NCI-H2171 (cell line): ENCODE measurements around the gene AJM1.

Experiments
- DNase-seq: peaks from one replicate; lab custom pipeline; 2025; lab: John Stamatoyannopoulos, UW

Gene AJM1

DNA sequence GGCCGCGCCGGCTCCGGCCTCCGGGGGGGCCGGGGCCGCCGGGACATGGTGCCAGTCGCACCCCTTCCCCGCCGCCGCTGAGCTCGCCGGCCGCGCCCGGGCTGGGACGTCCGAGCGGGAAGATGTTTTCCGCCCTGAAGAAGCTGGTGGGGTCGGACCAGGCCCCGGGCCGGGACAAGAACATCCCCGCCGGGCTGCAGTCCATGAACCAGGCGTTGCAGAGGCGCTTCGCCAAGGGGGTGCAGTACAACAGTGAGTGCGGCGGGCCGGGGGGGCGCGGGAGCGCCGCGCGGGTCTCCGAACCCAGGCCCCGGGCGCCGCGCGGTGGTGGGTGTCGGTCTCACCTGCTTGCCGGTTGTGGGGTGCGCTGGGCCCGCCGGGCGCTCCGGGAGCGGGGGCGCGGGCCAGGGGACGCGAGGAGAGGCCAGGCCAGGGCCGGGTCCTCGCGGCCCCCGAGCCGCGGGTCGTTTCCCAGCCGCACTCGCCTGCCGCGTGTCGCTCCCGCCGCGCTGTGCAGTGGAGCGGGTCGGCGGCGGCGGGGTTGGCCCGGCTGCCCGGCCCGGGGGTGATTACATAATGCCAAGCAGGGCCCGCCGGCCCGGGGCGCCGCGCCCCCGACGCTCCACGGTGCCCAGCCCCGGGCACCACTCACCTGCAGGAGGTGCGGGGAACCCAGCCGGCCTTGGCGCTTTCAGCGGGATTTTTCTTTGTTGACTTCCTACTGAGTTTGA is 34.0 kb upstream of the AJM1 start:
- no peak for DNase-seq

DNA sequence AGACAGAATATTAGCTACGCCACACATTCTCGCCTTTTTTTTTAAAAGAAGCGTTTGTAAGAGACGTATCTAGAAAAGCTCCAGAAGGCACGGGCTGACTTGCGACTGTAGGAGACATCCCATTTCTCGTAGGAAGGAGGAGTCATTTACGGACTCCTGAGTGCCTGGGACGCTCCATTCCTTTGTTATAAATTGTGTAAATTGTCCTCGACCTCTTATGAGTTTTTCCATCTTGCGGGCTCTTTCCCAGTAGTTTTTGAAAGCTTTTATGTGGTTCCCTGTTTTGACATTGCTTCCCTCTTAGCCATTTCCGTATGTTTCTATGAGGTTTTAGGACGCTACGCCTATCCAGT is 33.5 kb upstream of the AJM1 start:
- no peak for DNase-seq

DNA sequence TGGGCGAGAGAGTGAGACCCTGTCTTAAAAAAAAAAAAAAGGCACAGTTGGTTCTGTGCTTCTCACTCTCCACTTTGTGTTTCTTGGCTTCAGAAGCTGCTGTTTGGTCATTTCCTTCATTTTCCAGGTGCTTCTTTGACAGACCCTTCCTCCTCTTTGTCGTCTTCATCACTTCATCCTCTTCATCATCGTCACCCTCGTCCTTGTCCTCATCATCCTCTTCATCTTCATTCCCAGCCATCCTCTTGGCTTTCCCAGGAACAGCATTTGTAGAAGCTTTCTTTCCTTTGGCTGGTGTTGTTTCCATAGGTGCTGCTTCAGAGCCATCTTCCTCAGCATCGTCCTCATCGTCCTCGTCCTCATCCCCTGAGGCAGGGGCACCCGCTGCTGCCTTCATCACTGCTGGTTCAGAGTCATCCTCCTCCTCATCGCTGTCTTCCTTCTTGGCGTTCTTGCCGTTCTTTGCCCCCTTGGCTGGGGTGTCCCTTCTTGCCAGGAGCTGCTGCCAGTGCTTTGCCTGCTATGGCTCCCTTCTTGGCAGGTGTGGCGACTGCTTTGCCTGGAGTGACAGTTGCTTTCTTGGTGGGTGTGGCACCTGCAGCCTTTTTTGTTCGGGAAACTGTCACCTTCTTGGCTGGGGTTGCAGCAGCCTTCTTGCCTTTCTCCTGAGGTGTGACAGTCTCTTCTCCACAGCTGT is 27.4 kb upstream of the AJM1 start:
- DNase-seq, result no peak

DNA sequence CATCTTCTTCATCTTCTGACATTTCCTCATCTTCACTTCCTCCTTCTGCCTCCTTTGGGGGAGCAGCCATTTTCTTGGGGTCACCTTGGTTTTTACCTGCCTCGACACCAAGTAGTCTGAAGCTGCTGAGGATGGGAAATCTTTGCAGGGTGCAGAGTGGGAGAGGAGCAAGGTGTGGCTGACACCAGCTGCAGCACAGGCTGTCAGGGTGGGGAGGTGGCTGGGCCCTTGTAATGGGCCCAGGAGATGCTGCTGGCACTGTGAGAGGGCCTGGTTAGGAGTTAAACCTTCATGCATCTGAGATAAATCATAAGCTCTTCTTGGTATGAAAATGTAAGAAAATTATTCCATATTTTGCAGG is 26.9 kb upstream of the AJM1 start:
- no peak for DNase-seq

DNA sequence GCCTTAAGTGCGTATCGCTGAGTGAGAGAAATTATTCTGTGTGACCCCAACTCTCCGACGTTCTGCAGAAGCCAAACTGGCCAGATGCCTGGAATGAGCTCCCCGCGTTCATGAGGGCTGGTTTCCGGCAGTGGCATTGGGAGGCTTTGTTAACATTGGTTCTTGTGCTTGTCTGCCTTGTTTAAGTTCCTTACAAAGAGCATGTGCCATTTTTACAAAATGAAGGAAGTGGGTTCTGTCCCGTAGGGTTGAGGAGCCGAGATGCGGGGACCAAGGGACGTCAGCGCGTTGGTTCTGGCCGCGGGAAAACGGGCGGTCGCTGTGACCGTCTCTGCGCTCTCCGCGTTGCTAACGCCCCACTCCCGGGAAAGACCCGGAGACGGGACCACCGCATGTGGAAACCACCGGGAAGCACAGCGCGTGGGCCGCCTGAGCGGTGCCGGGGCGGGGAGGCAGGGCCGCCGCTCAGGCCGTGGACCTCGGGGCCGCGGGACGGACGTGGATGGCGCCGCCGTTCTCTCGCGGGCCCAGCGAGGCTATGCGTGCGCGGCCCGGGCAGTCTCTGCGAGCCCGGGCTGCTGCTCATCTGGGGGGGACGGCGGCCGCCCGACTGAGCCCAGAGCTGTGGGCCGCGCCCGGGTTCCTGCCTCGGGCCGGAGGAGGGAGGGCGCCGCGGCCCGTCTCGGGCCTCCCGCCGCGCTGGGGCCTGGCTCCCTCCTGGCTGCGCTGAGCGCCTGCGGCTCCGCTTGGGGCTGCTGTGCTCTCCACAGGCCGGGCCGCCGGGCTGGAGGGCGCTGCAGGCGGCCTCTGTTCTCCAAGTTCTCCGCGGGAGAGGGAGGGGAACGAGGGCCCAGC is 21.1 kb upstream of the AJM1 start:
- DNase-seq, result no peak

DNA sequence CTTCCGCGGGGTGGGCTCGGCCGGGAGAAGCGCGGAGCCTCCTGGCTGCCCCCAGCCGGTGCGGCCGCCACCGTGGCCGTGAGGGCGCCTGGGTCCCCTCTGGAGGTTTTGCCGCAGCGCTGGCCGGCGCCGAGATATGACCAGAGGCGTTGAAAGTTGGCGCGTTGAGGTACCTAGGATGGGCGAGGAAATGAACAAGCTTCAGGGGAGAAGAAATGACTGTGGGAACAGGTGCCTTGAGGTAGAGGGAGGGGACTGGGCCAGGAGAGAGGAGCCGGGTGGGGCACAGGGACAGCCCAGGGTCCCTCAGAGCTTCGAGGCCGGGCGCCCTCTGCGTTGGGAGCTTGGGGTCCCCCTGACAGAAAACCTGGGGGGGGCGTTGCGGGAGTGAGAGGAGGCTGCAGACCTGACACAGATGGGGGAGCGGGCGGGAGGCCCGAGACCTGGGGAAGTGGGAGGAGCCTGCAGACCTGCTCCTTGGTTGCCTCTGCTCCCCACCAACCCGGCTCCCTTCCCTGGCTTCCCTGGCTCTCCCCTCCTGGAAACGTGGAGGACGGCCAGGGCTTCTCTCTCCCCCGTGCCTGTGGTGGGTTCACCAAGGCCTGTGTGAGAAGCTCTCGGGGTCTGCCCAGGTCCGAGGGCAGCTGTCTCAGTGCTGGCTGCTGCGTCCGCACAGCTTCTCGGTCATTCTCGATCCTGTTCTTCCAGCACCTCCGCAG is 20.3 kb upstream of the AJM1 start:
- DNase-seq, result no peak

DNA sequence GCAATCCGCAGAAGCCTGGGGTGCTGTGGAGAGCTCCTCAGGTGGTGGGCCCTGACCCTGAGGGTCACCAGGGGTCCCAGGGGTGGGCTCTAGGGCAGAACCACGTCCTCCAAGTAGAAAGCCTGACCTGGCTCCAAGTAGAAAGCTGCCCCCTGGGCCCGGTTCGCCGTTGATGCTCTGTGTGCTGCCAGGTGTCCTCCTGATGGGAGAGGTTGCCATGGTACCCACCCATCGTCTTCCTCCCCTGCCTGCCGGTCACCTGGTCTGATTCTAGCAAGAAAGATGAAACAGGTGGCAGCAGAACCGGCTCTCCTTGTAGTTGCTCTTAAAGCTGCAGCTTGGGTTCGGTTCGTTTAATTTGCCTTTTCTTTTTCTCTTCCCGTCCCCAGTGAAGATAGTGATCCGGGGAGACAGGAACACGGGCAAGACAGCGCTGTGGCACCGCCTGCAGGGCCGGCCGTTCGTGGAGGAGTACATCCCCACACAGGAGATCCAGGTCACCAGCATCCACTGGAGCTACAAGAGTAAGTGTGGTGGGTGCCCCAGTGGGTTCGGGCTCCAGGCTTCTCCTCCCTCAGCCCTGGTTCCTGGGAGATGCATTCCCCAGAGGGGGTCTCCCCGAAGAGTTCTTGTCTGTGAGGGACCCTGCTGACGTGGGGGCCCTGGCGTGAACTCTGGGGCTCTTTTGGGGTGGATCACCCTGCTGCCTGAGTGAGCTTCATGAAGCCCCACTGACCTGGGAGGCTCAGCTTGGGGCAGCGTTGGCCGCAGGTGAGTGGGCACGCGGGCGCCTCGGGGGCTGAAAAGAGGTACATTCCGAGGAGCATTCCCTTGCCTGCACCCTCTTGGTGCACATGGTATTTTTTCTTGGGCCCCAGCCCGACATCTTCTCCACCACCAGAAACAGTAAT is 18.9 kb upstream of the AJM1 start:
- no peak for DNase-seq

DNA sequence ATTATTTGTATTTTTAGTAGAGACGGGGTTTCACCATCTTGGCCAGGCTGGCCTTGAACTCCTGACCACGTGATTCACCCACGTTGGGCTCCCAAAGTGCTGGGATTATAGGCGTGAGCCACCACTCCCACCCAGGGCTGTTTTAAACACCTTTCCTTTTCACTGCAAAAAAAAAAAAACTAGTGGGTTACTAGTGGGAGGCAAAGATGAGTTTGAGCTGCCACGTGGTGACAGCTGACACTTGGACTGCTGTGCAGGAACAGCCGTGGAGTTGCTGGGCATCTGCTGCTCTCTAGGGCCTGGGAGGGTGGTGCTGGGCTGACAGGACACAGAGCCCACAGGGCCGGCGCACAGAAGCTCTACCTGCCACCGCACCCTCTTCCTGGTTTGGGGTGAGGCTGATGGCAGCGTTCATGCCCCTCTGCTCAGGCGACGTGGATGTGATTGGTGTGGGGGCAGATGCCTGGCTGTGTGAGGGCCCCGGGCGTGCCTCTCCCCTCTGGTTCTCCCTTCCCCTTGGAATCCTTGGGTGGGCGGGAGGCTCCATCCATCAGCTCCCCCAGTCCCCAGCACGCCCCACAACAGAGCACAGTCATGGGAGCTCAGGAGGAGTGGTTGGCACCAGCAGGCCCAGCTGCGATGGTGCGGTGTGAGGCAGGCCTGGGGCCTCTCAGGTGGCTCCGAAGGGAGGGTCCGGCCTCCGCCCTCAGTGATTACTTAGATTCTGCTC is 17.6 kb upstream of the AJM1 start:
- no peak for DNase-seq

DNA sequence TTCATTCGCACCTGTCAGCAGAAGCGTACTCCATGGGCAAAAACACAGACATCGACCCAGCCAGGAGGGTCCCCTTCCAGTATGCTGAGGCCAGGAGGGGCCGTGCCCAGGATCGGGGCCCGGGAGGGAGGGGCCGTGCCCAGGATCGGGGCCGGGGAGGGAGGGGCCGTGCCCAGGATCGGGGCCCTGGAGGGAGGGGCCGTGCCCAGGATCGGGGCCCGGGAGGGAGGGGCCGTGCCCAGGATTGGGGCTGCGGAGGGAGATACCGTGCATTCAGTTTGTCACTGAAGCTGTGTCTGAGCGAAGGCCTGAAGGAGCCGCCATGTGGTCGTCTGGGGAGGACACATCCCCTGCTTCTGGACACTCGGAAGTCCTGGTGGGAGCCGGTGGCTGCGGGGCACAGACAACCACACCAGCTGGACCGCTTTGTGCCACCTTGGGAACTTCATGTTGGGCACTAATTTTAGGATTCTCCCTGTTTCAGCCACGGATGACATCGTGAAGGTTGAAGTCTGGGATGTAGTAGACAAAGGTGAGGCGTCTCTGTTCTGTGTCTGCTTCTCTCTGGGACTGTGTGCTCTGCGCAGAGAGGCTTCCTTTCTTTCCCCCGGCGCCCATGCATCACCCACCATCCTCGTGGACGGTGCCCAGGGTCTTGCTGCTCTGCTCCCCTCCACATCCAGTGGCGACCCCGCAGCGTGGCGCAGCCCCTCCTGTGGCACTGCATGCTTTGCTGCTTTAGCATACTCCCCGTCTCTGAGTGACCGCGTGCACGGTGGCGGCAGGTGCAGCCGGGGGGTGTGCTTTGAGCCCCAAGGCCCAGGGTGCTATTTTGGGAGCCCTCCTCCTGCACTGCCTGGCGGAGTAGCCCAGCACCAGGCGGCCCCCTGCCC is 16.7 kb upstream of the AJM1 start:
- DNase-seq, result no peak

DNA sequence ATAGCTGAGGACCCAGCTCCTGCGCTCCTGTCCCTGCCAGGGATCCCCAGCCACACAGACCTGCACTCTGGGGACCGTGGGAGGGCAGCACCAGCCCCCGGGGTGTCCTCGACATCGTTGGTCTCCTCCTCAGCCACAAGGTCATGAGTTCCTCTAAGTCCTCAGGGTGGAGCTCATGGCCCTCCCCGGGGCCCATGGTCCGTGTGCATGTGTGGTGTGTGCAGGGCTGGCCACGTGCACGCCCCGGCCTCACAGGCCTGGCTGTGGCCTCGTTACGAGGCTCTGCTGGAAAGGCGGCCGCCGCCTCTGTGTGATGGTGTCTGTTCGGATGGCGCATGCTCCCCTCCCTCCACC is 16.1 kb upstream of the AJM1 start:
- DNase-seq, result no peak

DNA sequence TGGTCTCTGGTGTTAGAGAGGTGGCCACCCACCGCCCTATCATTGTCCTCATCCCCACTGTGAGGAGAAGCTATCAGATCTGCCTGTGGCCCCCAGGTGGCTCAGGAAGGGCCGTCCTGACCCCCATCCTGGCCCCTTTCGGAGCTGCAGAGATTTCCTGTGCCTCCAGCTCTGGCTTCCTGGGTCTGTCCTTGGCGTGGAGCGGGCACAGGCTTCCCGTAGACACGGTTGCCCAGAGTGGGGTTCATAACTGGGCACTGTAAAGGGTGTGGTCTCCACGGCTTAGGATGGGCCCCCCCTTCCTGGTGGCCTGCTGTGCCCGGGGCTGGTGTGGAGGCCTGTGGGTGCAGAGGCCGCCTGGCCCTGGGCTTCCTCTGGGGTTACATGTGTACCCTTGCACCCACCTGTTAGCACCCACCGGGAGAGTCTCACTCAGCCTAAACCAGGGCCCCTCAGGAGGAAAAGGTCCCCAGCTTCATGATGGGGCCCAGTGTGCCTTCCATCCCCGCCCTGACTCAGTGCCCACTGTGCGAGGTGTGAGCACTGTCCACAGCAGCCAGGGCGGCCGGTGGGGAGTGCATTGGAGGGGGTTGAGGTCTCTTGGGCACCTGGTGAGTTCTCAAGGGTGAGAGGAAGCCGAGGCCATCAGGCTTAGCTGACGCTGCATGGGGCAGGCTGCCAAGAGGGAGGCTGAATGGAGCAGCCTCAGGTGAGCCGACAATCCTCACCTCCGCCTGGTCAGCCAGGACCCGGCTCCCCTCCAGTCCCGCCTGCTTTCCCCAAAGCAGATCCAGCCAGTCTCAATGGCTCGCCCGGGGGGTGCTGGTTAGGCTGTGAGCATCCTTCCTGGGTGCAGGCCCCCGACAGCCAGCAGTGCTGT is 15.3 kb upstream of the AJM1 start:
- no peak for DNase-seq

DNA sequence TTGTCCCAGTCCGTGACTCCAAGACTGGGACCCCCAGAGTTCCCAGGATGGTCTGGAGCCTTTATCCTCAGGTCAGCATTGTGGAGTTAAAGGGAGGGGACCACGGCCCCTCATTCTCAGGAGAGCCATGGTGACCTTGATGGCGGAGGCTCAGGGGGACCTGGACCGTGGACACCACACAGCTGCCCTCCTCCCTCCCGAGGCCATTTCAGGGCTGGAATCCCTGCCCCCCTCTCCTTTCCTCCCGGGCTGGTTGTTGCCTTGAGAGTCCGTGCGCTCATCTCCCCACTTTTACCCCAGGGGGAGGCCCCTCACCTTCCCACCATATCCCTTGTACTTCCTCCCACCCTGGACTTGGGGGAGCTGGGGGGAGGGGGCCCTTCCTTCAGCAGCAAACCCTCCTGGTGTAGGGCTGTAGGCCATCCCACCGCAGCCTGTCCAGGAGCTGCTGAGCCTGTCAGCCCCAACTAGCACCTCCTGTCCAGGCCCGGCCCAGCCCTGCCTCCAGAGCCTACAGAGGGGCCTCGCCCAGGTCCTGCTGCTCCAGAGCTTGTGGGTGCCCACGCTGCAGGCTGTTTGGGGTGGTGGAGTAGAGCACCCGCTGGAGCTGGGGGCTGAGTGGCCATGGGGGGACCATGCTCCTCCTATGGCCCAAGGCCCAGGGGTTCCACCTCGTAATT is 14.3 kb upstream of the AJM1 start:
- DNase-seq, result no peak

DNA sequence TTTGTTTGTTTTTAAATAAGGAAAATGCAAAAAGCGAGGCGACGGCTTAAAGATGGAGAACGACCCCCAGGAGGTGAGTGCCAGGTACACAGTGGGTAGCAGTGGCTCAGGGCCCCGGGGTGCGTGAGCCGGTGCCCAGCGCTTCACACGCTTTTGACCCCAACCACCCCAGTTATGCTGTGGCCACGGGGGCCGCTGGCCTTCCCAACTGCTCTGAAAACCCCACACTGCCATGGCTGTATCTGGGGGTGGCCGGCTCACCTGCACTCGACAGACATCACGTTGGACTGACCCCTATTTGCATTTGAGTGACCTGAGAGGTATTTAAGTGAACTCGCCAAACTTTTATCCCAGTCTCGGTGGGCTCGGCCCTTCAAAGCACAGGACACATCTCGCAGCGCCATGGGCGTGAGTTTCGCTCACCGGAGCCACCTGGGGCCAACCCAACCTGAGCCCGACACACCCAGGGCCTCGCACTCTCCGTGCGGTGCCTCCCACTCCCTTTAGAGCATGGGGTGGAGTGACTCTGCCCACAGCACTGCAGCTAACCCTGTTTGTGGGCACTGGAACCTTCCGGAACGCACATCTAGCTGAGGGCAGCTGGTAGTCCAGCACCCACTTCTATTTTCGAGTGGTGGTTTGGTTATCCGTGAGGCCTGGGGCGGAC is 13.7 kb upstream of the AJM1 start:
- no peak for DNase-seq

DNA sequence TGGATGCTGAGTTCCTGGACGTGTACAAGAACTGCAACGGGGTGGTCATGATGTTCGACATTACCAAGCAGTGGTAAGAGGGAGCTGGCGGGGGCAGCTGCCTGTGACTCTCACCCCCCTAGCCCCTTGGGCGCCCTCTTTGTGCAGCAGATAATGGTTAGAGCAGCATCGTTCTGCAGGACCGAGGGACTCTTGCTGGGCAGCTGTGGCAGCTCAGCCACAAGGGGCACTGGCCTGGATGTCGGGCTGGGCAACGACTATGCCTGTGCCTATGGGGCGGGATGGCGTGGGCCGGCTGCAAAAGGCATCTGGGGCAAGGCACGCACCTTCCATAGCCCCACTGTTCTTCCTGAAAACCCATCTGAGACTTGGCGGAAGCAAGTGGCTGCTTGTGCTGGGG is 12.9 kb upstream of the AJM1 start:
- DNase-seq, result no peak

DNA sequence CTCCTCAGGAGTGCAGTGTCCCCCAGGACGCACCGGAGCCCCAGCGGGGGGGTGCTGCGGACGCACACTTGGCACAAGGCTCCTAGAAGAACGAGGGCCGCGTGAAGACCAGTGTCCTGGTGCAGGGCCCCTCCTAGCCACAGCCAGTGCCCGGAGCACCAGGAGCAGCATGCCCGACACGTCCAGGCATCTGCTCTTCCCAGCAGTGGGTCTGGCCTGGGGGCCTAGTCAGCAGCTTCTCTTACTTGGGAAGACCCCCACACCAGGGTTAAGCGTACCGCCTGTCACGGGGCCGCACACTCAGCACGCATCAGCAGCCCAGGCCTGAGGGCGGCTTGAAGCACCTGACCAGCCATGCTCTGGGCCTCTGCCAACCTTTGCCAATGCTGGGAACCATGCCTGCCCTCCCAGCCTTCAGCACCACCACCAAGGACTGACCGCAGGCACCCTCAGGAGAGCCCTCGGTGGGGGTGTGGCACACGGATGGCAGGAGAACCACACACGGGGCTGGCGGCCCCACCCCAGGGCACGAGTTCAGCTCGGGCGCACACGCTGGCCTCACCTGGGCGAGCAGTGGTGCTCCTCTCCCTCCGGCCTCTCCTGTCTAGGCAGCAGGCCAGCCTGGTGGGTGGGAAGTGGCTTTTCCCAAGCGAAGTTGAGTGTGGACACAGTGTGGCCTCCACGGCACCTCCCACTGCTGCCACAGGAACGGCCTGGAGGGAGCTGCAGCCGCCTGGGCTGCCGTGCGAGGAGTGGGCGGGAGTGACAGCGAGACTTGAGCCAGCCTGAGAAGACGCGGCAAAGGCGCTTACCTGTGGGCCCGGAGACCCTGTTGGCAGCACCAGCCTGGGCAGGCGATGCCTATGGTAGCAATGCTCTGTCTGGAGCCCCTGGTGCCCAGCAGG is 12.0 kb upstream of the AJM1 start:
- DNase-seq, result no peak

DNA sequence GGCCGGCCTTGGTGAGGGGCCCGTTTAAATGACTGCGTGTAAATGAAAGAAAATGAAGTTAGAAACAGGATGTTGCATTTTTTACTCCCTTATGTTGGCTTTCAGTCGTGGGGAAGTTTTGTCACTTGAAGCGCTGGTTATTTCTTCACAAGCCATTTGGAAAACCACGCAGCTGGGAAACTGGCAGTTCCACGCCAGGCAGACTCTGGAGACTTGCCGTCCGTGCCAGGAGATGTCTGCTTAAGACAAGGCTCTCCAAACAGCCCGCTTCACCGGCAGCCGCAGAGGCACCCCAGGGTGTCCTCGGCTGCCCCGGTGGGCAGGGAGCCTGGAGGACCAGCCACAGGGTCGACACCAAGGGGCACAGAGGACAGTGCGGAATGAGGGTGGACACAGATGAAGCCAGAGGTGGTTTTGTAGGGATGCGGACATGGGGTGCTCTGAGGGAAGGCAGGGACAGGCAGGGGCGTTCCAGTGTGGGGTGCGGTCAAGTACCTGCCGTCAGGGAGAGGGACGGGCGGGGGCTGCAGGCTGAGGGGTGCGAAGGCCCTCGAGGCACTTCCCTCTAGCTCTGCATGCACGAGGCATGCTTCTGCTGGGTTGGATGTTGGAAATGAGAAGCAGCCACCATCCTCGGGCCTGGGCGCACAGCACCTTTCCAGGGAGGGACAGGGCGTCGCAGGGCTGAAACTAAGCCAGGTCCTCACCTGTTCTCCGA is 11.1 kb upstream of the AJM1 start:
- no peak for DNase-seq
